Testis (tissue), 3 donors: ENCODE results near the gene UCP3. TPM values are rescaled to one million over a fixed set of nuclear protein-coding genes. Genes with fewer than 3 reads are reported as not detected.

Source experiments
- DNase-seq: peaks from one replicate; pipeline ENCODE4 v3.0.0-alpha.2; 2019
- H3K27ac ChIP-seq, 2 donors: fragments of 200-600 bp; sonication (generic); one replicate each; pipeline ENCODE4 v1.5.1; 2019
- H3K27me3 ChIP-seq: fragments of 200-600 bp; sonication (generic); one replicate; pipeline ENCODE4 v1.5.1; 2019
- H3K36me3 ChIP-seq: fragments of 200-600 bp; sonication (generic); one replicate; pipeline ENCODE4 v1.5.1; 2017; ENCODE audit warnings: low read depth; ENCODE audit errors: missing control alignments
- H3K4me1 ChIP-seq: fragments of 200-600 bp; sonication (generic); one replicate; pipeline ENCODE4 v1.5.1; 2019
- H3K4me3 ChIP-seq, 2 donors: fragments of 200-600 bp; sonication (generic); one replicate each; pipeline ENCODE4 v1.5.1; 2017 to 2019
- H3K9me3 ChIP-seq: fragments of 200-600 bp; sonication (generic); one replicate; pipeline ENCODE4 v1.5.1; 2017
- POLR2A ChIP-seq: fragments of 450-650 bp; IDR thresholded peaks from one replicate; pipeline ENCODE4 v1.6.1; 2017; ENCODE audit warnings: antibody characterized with exemption, mild to moderate bottlenecking, moderate library complexity
- WGBS, 2 donors: methylation state at CpG; one replicate each; pipeline ENCODE4 v1.1.5; 2018; 5-methylcytosine and 5-hydroxymethylcytosine counted together
- intact Hi-C: fragments of 100-400 bp; cut with DNase I; formaldehyde crosslinking; loops from one replicate; pipeline ENCODE4 v1.15.1; 2023; ENCODE audit warnings: low total_unique reads
- polyA plus RNA-seq: library from polyadenylated mRNA; stranded (reverse); fragments of 350-450 nt; fragmentation: Illumina TruSeq; extraction: RNeasy Lipid Tissue Mini Kit (QIAGEN cat#74804); gene quantifications from one replicate; pipeline ENCODE4 v1.2.3, GENCODE V29; 2014; ENCODE audit warnings: low read depth, low replicate concordance; ENCODE audit not compliant: insufficient read depth
- total RNA-seq, 2 donors: library from RNA; depleted of rRNA; stranded (reverse); fragments of >200 nt; gene quantifications; one replicate each; pipeline ENCODE4 v1.2.3, GENCODE V29; 2016
- TF ChIP-seq, protein P1 (sequence below), 3 experiments: fragments of 450-650 bp in 2 of 3; fragments of 200-600 bp in 1 of 3; sonication (generic) in 1 of 3; IDR thresholded peaks; one replicate each; pipeline ENCODE4 v1.5.1; 2016 to 2019; ENCODE audit warnings: antibody characterized with exemption in 3 of 3, mild to moderate bottlenecking in 2 of 3, moderate library complexity in 1 of 3

The UCP3 gene
- total and polyA plus RNA-seq, 3 donors from 2014 or later: 5.8 to 10.0 (median 9.7) TPM

DNA sequence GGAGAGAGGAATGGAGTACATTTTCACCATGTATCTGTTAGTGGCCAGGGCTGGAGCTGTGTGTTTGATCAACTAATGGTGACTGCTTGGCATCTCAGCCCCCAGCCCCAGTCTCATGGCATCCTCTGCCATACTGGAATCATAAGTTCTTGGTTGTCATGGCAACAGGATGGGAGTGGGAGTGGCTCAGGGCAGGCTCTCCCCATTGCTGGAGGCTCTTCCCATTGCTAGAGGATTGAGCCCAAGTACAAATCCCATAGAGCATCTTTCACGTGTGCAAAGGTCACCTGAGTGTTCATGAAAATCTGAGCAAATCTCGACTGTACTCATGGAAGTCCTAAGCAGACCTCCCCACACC is 43.1 kb downstream of the UCP3 start:
- no peaks in the 10 kb centered on the region for H3K9me3 ChIP-seq
- intact Hi-C loops: no loop called here
- TF ChIP-seq, protein P1, sequence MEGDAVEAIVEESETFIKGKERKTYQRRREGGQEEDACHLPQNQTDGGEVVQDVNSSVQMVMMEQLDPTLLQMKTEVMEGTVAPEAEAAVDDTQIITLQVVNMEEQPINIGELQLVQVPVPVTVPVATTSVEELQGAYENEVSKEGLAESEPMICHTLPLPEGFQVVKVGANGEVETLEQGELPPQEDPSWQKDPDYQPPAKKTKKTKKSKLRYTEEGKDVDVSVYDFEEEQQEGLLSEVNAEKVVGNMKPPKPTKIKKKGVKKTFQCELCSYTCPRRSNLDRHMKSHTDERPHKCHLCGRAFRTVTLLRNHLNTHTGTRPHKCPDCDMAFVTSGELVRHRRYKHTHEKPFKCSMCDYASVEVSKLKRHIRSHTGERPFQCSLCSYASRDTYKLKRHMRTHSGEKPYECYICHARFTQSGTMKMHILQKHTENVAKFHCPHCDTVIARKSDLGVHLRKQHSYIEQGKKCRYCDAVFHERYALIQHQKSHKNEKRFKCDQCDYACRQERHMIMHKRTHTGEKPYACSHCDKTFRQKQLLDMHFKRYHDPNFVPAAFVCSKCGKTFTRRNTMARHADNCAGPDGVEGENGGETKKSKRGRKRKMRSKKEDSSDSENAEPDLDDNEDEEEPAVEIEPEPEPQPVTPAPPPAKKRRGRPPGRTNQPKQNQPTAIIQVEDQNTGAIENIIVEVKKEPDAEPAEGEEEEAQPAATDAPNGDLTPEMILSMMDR (IDR thresholded peaks at IDR 0.05): no peak
- TF ChIP-seq POLR2A: no peak
- H3K27ac ChIP-seq: no peak overlapping the region
- no peaks in the 10 kb centered on the region for H3K36me3 ChIP-seq
- no peaks in the 10 kb centered on the region for H3K27me3 ChIP-seq
- WGBS, 2 donors: 76 to 85% methylated on average over 2 of the region's 2 CpGs
- no peak for DNase-seq
- H3K4me1 ChIP-seq: no peaks in the 10 kb centered on the region
- H3K4me3 ChIP-seq: no peak overlapping the region

DNA sequence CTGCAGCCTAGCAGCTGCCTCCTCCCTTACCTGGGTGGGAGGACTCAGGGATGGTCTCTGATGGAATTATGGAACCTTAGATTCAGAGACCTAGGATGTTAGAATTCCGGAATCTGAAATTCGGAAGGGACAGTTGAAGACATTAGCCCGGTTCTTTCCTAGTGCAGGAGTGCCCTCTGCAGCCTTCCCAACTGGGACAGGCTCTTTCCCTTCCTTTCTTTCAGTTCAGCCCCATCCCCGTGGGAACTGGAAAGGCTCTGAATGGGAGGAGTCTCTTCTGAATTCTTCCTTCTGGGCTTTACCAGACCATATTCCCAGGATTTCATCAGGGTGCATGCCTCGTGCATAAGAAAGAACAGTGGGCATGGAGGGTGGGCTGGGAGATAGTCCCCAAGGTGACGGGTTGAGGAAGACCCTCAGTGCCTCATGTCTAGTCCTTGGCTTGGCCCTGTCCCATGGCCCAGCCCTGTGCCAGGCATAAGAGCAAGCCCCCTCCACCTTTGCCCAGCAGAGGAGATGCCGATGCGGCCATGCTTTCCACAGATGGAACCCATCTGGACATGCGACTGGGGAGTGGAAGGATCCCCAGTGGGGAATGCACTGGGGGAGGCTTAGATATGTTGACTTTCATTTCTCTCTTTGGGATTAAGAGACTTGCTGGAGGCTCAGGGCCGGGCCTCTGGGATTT is 43.7 kb downstream of the UCP3 start:
- H3K36me3 ChIP-seq: no peaks in the 10 kb centered on the region
- no peaks in the 10 kb centered on the region for H3K9me3 ChIP-seq
- 64 to 68% methylated on average over 10 of the region's 10 CpGs for WGBS, 2 donors
- H3K4me1 ChIP-seq: no peaks in the 10 kb centered on the region
- H3K27ac ChIP-seq: no peak overlapping the region
- TF ChIP-seq, protein P1 (IDR thresholded peaks at IDR 0.05): no peak
- intact Hi-C loops: no loop called here
- no peaks in the 10 kb centered on the region for H3K27me3 ChIP-seq
- H3K4me3 ChIP-seq: no peak overlapping the region
- DNase-seq: no peak

DNA sequence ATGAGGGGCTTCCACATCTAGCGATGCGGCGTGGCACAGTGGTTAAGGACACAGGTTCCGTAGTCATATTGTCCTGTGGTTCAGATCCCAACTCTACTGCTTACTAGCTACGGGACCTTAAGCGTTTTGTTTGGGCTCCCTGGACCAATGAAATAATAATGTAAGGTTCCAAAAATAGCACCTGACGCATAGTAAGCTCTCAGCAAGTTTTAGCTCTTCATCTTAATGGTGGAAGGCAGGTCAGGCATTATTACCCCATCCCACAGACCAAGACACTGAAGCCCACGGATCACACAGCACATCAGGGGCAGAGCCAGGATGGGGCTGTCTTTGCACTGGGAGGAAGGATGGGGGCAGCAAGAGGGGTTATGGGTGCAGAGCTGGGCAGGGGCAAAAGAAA is 45.0 kb downstream of the UCP3 start:
- Histone ChIP-seq H3K36me3 (no peaks in the 10 kb centered on the region), H3K27ac (no peak overlapping the region), H3K4me3 (no peak overlapping the region), H3K9me3 (no peaks in the 10 kb centered on the region), H3K27me3 (no peaks in the 10 kb centered on the region), H3K4me1 (no peaks in the 10 kb centered on the region)
- 73 to 75% methylated on average over 8 of the region's 8 CpGs for WGBS, 2 donors
- DNase-seq: no peak
- intact Hi-C loops: no loop called here
- TF ChIP-seq, protein P1 (IDR thresholded peaks at IDR 0.05): no peak
- TF ChIP-seq POLR2A: no peak

DNA sequence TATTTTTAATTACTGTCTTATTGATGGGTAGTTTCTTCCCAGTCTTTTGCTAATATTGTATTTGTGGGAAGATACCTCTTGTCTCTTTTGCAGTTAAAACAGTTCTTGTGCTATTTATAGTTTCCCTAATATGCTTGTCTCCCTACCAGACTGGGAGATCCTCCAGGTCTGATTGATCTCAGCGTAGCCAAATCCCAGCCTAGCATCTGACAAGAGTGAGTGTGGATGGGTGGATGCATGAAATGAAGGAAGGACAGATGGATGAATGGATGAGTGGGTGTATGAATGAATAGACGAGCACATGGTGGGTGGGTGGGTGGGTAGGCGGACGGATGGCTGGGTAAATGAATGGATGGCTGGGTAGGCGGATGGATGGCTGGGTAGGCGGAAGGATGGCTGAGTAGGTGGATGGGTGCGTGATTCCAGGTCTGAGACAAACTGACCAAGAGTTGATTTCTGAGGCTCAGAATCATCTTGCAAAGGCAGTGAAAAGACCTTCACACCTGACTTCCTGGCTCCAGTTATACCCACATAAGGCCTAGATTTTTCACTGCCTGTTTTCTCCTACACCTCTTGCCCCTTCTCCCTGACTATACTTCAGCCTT is 46.7 kb downstream of the UCP3 start:
- no peaks in the 10 kb centered on the region for H3K27me3 ChIP-seq
- no peak overlapping the region for H3K27ac ChIP-seq
- H3K4me3 ChIP-seq: no peak overlapping the region
- H3K9me3 ChIP-seq: no peaks in the 10 kb centered on the region
- intact Hi-C loops: no loop called here
- H3K4me1 ChIP-seq: no peaks in the 10 kb centered on the region
- TF ChIP-seq POLR2A: no peak
- TF ChIP-seq, protein P1 (IDR thresholded peaks at IDR 0.05): no peak
- 77 to 81% methylated on average over 7 of the region's 7 CpGs for WGBS, 2 donors
- DNase-seq: no peak
- H3K36me3 ChIP-seq: no peaks in the 10 kb centered on the region

DNA sequence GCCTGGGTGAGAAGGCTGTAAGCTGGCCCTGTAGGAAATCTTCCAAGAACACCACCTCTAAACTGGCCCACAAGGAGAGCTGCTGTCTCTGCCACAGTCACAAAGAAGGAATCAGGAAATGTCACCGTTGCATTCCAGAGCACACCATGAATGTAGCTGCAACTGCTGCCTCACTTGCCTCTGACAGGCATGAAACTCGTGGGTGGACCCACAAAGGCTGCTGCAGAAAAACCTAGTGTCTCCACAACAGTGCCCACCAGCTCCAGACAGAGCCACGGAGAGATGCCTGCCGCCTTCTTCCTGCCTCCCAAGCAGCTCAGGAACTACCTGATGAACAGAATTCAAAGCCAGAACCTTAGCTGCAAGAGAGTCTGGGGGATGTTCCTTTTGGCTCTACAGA is 47.6 kb downstream of the UCP3 start:
- no peaks in the 10 kb centered on the region for H3K4me1 ChIP-seq
- no peaks in the 10 kb centered on the region for H3K9me3 ChIP-seq
- no peaks in the 10 kb centered on the region for H3K36me3 ChIP-seq
- 83 to 90% methylated on average over 4 of the region's 4 CpGs for WGBS, 2 donors
- H3K27ac ChIP-seq: no peak overlapping the region
- H3K4me3 ChIP-seq: no peak overlapping the region
- no peak for DNase-seq
- no peaks in the 10 kb centered on the region for H3K27me3 ChIP-seq
- TF ChIP-seq, protein P1 (IDR thresholded peaks at IDR 0.05): no peak
- no peak for TF ChIP-seq POLR2A
- intact Hi-C loops: no loop called here
